SU-DHL-6 (cell line): ENCODE data around the gene CGB8.

Experiments
- EZH2phosphoT487 ChIP-seq: fragments of 200-600 bp; sonication (generic), shearing (Covaris generic); conservative IDR thresholded peaks from 2 replicates; pipeline ENCODE4 v1.6.1; 2018; ENCODE audit warnings: mild to moderate bottlenecking, antibody characterized with exemption, low read length, moderate library complexity, mixed read lengths
- TF ChIP-seq, protein P1 (sequence below): fragments of 200-600 bp; sonication (generic); IDR thresholded peaks from one replicate; pipeline ENCODE4 v1.5.1; 2017; ENCODE audit warnings: antibody characterized with exemption, mild to moderate bottlenecking, low read length, moderate library complexity; ENCODE audit not compliant: insufficient read depth, poor library complexity, severe bottlenecking

- no peak for TF ChIP-seq EZH2phosphoT487
- TF ChIP-seq, protein P1, sequence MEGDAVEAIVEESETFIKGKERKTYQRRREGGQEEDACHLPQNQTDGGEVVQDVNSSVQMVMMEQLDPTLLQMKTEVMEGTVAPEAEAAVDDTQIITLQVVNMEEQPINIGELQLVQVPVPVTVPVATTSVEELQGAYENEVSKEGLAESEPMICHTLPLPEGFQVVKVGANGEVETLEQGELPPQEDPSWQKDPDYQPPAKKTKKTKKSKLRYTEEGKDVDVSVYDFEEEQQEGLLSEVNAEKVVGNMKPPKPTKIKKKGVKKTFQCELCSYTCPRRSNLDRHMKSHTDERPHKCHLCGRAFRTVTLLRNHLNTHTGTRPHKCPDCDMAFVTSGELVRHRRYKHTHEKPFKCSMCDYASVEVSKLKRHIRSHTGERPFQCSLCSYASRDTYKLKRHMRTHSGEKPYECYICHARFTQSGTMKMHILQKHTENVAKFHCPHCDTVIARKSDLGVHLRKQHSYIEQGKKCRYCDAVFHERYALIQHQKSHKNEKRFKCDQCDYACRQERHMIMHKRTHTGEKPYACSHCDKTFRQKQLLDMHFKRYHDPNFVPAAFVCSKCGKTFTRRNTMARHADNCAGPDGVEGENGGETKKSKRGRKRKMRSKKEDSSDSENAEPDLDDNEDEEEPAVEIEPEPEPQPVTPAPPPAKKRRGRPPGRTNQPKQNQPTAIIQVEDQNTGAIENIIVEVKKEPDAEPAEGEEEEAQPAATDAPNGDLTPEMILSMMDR: no peak
These were observed 9.7 kb upstream of the CGB8 start for GRCh38 chr19:49058562-49058961.
